HG03196 (cell line): Measurements from ENCODE around the gene PRR14.
A peak's percentile ranks its signal among the peaks of the same experiment; 100 is the strongest.

ENCODE experiments used
- ATAC-seq: cut with Tn5 transposase; IDR thresholded peaks from one replicate; pipeline ENCODE4 v1.9.1; 2021; ENCODE audit not compliant: unreplicated experiment

PRR14 gene

DNA sequence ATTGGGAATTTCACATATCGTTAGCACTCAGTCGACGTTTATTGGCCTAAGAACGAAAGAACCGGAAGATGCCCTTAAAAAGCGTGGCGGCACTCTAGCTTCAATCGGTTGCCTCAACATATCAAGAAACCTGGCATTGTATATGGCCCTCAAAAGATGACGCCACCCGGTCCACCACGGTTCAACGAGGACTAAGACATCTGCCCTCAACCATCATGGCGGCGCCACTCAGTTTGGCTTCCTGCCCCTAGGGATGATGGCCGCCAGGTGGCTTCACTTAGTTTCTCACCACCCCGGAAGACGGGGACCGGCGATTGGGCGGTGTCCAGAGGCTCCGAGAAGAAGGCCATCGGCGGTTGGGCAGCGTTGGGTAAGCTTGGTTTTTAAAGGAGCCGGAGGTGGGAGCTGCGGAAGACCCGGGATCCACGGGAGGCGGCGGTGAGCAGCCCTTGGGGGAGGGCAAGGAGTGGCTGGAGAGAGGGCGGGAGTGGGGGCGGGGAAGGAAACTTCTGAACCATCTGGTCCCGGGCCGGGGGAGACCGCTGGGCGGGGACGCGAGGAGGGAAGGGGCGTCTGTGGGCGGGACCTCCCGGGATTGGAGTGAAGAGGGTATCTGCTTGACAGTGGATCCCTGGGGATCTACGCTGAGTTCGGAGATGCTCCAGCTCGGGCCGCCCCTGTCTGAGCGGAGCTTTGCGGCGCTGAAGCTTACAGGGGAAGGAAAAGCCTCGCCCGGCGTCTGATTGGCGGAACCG, at the start of gene PRR14:
TSS of gene PRR14 (plus strand) at position 592 of the 755 bp plus-strand sequence. CDS start 686 bp downstream, outside the sequence.
- ATAC-seq, result peak; percentile 74

DNA sequence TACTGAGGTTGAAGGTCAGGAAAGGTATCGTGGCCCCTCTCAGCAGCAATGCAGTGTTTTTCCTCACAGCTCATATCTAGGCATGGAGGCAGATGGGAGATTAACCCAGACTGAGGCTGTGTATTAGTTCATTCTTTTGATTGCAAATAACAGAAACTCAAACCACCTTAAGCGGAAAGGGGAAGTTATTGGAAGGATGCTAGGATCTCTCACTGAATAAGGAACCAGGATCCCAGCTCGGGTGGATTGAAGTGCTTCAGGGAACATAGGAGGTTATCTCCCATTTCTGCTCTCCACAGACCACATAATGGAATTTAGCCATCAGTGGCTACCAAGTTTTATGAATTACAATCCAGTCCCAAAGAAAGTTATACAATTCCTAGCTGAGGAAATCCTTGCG, 48.8 kb upstream of the PRR14 start:
- no peak for ATAC-seq

DNA sequence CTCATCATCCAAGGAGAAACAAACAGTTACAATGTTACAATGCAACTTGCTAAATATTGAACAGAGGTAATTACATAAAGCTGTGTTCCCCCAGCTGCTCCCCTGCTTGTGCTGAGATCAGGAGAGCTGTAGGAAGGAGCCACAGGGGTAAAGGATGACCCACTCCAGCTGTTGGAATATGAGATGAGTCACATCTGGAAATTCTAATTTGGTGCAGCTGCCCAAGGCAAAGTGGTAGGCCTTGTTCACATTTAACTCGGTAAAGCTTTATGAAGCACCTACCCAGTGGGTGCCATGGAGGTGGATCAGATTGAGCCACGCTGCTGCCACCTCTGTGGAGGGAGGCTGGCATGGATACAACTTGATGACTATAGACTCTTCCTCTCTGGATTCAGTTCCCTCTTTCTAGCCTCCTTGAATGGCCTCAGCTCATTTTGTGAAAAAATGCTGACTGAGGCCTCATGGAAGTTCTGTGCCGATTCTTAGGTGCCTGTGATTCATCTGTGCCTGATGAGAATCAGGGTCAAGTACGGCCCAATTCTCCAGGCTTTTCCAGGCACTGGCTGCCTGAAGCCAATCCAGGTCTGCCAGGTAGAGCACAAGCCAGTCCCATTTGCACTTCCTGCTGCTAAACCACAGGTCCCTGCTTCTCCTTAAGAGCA, 48.0 kb upstream of the PRR14 start:
- no peak for ATAC-seq

DNA sequence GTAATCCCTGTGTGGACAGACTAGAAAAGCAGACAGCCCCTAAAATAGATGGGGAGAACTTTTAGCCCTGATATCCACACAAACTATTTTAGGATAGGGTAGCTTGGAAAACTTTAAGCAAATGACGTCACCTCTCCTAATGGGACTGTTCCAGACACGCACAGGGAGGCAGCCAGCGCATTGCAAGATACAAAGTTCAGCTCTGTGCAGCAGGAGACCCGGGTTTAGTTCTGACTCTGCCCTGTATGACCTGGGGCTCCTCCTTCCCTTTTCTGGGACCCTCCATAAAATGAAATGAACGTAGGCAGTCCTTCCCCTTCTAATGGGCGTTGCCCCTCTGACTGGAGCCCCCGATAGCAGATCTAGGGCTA, 46.8 kb upstream of the PRR14 start:
- ATAC-seq, result no peak

DNA sequence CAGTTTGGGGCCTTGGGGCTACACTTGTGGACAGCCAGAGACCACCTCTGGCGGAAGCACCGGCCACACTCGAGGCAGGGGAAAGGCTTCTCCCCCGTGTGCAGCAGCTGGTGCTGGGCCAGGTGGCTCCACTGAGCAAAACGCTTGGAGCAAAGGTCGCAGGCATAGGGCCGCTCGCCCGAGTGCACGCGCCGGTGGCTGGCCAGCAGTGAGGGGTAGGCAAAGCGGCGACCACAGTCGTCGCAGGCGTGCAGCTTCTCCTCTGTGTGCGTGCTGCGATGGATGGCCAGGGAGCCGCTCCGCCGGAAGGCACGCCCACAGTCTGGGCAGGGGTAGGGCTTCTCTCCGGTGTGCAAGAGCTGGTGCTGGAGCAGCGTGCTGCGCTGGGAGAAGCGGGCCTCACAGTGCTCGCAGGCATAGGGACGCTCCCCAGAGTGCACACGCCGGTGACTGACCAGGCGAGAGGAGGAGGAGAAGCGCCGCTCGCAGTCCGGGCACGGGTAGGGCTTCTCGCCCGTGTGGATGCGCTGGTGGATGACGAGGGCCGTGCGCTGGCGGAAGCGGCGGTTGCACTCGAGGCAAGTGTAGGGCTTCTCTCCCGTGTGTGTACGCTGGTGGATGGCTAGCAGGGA, 46.3 kb upstream of the PRR14 start:
- ATAC-seq, result no peak

DNA sequence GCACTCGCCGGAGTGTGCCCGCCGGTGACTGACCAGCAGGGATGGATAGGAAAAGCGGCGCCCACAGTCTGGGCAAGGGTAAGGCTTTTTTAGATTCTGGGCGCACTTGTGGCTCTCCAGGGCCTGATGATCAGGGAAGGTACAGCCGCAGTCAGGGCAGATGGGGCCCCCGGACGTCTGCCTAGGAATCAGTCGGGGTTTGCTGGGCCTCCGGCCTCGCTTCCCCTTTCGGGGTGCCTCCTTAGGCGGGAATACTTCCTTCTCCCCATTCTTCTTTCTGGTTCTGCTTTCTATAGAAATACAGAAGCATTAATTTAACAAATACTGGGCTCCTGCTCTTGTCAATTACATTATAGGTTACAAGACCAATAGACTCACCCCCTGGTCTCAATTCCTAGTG, 45.6 kb upstream of the PRR14 start:
- no peak for ATAC-seq

DNA sequence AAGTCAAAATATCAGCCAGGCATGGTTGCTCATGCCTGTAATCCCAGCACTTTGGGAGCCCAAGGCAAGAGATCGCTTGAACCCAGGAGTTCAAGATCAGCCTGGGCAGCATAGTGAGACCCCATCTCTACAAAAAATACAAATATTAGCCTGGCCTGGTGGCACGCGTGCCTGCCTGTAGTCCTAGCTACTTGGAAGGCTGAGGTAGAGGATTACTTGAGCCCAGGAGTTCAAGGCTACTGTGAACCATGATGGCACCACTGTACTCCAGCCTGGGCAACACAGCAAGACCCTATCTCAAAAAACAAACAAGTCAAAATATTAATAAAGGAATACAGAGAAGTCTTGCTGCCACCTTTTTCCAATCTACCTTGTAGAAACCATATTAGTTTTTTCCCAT, 44.8 kb upstream of the PRR14 start:
- no peak for ATAC-seq

DNA sequence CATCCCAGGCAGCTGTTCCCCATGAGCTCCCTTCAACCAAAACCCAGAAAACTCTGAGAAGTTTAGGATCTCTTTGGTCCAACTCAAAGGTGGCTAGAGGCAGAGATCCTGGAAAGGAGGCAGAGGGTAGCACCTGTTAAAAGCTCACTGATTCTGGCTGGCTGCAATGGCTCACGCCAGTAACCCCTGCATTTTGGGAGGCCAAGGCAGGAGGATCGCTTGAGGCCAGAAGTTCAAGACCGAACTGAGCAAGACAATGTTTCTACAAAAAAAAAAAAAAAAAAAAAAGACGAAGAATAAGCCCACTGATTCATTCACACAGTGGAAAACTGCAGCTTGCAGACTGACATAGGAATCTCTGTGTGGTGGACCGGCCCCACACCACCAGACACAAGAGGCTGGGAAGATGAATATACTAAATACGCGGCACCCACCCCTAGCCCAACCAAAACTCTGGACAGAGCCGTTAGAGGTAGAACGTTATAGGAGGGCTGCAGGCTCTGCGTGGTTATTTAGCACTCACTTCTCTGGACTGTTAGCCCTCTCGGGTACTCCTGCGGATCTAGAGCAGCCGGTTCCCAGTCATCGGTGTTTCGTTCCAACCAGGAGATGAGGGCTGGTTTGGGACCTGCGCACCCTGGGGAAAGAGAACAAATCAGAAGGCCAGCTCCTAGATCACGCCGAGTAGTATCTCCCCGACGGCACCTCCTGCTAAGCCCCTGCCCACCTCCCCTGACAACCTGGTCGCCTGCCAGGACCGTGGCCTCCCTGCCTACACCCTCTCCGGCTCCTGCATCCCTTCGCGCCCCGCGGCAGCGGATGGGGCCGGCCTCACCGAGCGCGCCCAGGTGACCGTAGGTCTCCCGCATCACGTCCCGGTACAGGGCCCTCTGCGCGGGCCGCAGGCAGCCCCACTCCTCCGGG, 41.5 kb upstream of the PRR14 start:
- ATAC-seq, result peak; percentile 21

DNA sequence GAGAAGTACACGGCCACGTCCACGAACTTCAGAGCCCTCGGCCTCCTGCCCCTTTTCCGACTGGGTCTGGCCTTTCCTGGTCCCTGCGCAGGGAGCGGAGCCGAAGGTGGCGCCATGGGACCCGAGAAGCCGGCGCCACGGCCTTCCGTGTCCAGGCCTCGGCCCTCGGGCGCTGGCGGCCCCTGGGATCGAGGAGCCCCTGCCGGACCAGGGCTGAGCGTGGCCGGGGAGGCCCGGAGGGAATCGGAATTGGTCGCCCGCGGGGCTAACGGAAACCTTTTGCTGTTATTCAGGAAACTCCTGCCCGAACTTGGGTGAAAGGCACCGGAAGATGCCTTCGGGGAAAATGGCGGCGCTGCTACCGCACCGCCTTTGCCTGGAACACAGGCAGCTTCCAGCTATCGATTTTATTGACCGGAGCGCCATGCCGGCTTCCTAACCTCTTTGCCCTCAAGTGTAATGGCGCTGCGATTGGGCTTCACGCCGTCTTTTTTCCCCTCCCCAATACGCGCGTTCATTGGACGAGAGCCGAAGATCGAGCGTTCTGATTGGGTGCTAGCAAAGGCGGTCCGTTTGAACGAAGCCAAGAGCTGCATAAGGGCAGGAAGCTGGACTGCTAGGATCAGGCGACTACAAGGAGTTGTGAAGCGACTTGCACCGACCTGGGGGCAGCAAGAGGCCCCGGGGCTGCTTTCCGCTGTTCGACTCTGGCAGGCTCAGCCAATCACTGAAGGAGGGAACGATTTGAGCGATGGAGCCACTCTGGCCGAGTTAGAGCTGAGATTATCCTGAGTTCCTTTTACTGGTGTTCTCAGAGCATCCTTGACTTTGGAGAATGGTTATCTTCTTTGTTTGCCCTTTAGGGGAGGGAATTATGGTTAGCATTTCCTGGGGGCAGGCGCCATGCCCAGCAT, 40.6 kb upstream of the PRR14 start, which contains the start of gene ZNF689:
TSS of gene ZNF689 (minus strand) at position 464 of the 914 bp plus-strand sequence. CDS start at position 116, 348 bp downstream.
- peak; percentile 86 for ATAC-seq

DNA sequence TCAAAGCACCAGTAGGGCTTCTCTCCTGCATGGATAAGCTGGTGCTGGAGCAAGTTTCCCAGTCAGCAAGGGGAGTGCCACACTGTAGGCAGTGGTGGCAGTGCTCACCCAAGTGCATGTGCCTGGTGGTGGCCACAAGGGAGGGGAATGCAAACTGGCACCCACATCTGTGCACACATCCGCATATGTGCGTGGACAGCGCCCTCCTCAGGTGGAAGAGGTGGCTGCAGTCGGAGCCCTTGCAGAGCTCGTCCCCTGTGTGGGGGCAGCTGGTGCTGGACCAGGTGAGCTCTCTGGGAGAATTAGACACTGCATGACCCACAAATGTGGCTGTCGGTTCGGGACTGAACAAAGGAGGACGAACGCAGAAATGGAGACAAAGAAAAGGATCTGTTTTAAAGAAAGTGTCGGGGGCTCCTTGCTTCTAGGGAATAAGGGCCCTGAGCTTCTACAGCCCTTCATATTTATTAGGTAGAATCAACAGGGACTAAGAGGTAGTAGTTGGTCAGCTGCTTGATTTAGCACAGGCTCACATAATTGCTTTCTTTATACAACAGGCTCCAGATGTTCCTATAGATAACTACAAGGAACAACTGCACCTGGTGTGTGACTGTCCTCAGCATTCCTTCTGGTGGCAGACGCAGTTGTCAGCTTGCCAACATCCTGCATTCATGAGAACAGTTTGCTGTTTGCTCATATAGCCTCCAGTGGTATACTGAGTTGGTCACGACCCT, 35.2 kb upstream of the PRR14 start:
- ATAC-seq, result no peak

DNA sequence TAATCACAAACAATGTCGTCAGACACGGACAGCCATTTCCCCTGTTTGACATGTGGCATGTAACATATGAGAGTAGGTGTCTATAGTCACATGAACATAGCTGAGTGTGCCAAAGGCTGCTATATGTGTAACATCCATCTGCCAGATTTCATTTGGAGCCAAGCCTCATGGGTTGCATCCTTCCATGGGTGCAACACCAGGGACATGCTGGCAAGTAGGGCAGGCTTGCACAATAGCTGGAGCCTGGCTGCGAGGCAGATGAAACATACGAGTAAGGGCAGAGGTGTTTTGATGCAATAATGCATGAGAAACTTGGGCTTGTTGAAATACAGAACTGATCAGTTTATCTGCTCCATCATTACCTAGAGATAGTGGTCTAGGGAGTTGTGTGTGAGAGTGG, 31.6 kb upstream of the PRR14 start:
- ATAC-seq, result no peak

DNA sequence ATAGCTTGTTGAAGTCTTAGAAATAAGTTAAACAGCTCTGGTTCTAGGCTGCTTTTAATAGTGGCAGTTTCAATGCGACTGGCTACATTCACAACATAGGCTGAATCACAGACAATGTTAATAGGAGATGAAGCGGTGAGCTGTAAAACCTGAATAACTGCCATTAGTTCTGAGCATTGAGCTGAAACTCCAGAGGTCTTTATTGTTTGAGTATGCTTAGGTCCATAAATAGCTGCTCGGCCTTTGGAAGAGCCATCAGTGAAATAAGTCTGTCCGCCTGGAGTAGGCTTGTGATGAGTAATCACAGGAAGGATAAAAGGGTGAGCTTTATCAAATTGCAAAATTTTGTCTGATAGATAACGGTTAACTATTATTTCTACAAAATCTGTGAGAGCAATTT, 31.1 kb upstream of the PRR14 start:
- ATAC-seq, result no peak

DNA sequence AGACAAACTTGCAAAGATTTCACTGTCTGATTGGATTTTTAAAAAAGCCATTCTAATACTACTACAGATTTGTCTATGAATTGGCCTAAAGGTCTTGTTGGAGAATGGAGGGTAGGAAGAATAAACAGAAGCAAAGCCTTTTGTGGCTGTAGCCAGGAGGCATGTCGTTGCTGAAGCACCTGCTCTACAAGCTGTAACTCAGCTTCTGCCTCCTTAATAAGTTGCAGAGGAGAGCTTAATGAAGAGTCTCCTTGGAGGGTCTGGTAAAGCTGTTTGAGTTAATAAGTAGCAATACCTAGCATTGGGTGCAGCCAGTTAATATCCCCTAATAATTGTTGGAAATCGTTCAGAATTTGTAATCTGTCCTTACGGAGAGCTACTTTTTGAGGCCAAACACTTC, 30.6 kb upstream of the PRR14 start:
- no peak for ATAC-seq

DNA sequence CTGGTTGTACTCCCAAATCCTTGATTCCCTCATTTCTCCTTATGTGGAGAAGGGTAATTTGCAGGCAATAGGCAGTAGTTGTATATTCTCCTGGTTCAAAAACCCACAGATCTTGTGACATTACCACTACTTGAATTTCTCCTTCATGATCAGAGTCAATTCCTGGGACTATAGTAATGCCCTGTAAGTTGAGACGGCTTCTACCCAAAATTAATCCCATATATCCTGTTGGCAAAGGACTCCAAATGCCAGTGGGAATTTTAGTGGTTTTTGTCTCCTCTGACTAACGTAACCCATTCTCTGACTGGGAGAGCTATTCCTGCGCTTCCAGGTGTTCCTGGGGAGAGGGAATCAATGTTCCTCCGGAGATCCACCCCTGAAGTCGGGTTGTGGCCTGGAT, 29.0 kb upstream of the PRR14 start:
- no peak for ATAC-seq

DNA sequence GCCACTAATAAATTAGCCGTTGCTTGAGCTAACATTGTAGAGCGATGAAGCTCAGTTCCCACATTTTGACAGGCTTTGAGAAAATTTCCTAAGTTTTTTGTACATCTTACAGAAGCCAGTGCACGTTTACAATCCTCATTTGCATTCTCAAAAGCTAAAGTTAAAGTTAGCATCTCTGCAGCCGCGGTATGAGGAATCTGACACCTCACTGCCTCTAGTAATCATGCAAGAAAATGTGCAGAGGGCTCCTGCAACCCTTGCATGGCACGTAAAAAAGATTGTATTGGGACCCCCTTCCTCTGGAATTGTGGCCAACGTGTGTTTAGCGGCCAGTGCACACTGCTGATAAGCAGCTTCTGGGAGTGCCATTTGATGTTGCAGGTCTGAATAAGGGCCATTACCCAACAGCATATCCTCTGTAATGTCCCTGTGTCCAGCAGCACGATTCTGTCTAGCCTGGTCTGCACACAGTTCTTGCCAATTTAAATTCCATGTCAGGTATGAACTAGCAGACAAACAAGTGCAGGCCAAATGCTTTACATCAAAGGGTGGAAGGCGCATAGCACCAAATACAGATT, 28.2 kb upstream of the PRR14 start:
- ATAC-seq, result no peak

DNA sequence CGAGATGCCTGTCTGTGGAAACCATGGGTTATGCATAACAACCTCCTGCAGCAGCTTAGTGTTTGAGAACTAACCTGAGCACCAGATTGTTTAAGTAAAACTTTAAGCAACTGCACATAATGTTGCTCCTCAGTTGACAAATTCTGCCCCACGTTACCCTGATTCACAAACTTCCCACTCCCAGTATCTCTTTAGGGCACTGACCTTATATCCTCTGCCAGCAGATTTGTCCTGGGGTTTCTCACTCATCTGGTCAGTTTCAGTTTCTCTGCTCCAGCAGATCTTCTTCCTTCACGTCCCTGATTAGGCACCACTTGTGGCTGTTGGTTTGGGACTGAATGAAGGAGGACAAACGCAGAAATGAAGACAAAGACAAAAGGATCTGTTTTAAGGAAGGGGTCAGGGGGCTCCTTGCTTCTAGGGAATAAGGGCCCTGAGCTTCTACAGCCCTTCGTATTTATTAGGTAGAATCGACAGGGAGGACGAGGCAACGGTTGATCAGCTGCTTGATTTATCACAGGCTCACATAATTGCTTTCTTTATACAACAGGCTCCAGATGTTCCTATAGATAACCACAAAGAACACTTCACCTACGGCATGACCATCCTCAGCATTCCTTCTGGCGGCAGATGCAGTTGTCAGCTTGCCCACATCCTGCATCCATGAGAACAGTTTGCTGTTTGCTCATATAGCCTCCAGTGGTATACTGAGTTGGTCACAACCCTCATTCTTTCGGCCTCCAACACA, 27.1 kb upstream of the PRR14 start:
- ATAC-seq, result no peak

DNA sequence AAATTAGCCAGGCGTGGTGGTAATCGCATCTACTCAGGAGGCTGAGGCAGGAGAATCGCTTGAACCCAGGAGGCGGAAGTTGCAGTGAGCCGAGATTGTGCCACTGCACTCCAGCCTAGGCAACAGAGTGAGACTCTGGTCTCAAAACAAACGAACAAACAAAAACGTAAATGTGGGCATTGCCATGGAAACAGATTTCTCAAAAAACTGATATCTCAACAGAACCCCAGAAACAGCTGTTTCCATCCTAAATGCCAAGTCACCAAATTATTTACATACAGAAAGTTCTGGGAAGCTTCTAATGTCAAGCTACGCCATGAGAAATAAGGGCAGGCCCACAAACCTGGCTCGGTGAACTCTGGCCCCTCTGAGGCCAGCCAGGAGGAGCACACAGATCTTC, 24.5 kb upstream of the PRR14 start:
- no peak for ATAC-seq
